GM12878 (cell line): ENCODE results near the gene CACNA1S. TPM values are rescaled to one million over a fixed set of nuclear protein-coding genes. Genes with fewer than 3 reads are reported as not detected.
A peak's percentile ranks its signal among the peaks of the same experiment; 100 is the strongest.

Experiments used
- ATAC-seq: fragments of 200-7000 bp; cut with Tn5 transposase; 3 replicates; pipeline ENCODE4 v1.9.1; 2020; ENCODE audit warnings: mild to moderate bottlenecking, moderate library complexity
- BruUV-seq: library from RNA; stranded (reverse); fragments of 400-500 nt; replicated peaks from 2 replicates; lab custom pipeline; 2021; lab: Mats Ljungman, UMichigan
- CTCF ChIA-PET: fragments of 300-600 bp; sonication (Branson Sonifier 250); formaldehyde crosslinking; extraction: SDS; loops from one replicate; lab custom pipeline; 2021; ENCODE audit warnings: inconsistent platforms; lab: Yijun Ruan, JAX
- POLR2A ChIA-PET: fragments of 350-600 bp; formaldehyde crosslinking; extraction: SDS; loops from one replicate; lab custom pipeline; 2021; ENCODE audit warnings: inconsistent platforms; lab: Charles Lee
- RAD21 ChIA-PET: fragments of 300-600 bp; sonication (Branson Sonifier 250); formaldehyde crosslinking; loops from one replicate; lab custom pipeline; 2023; ENCODE audit warnings: antibody characterized with exemption; ENCODE audit not compliant: unreplicated experiment; lab: Charles Lee
- SMC1A ChIA-PET: fragments of 300-600 bp; sonication (Branson Sonifier 250); formaldehyde crosslinking; loops from one replicate; lab custom pipeline; 2023; ENCODE audit not compliant: unreplicated experiment, uncharacterized antibody; lab: Charles Lee
- DNase-seq: peaks from one replicate; pipeline ENCODE4 v3.0.0-alpha.2; 2011; ENCODE audit warnings: low read depth, low spot score
- FAIRE-seq: peaks from 3 replicates; lab custom pipeline; 2011; peaks lifted over from hg19 to GRCh38; lab: Jason Lieb, UNC
- H2AFZ ChIP-seq: 2 replicates; pipeline ENCODE4 v1.6.0; 2011; ENCODE audit warnings: low read depth, low read length, control low read depth; ENCODE audit not compliant: control insufficient read depth
- H3K27ac ChIP-seq: 2 replicates; pipeline ENCODE4 v1.5.1; 2011; ENCODE audit warnings: control low read depth; ENCODE audit not compliant: control insufficient read depth, insufficient read depth
- H3K27me3 ChIP-seq, 2 experiments: replicated peaks in 1 of 2; 2 replicates each; pipeline versions ENCODE4 v1.6.0 to v1.6.1; 2011; ENCODE audit warnings: low read length in 1 of 2; ENCODE audit not compliant: control insufficient read depth in 2 of 2, insufficient read depth in 2 of 2
- H3K36me3 ChIP-seq, 2 experiments: 2 replicates each; pipeline ENCODE4 v1.5.1; 2011; ENCODE audit warnings: low read length in 1 of 2; ENCODE audit not compliant: control insufficient read depth in 2 of 2, insufficient read depth in 2 of 2
- H3K4me1 ChIP-seq: 2 replicates; pipeline ENCODE4 v1.6.1; 2011; ENCODE audit warnings: mild to moderate bottlenecking, low read length, moderate library complexity, mixed read lengths; ENCODE audit not compliant: control insufficient read depth, insufficient read depth
- H3K4me2 ChIP-seq: 2 replicates; pipeline ENCODE4 v1.6.0; 2011; ENCODE audit warnings: control low read depth; ENCODE audit not compliant: control insufficient read depth, insufficient read depth
- H3K4me3 ChIP-seq: fragments of 200-600 bp; sonication (generic); 2 replicates; pipeline ENCODE4 v1.5.1; 2016
- H3K79me2 ChIP-seq: 2 replicates; pipeline ENCODE4 v1.6.0; 2011; ENCODE audit warnings: low read length; ENCODE audit not compliant: control insufficient read depth, insufficient read depth
- H3K9ac ChIP-seq: 2 replicates; pipeline ENCODE4 v1.8.0; 2011; ENCODE audit warnings: low read length, control low read depth, mixed read lengths; ENCODE audit not compliant: control insufficient read depth, insufficient read depth
- H3K9me3 ChIP-seq: replicated peaks from 3 replicates; pipeline ENCODE4 v1.5.1; 2011; ENCODE audit warnings: mild to moderate bottlenecking, low read length; ENCODE audit not compliant: control insufficient read depth, insufficient read depth
- H4K20me1 ChIP-seq: 2 replicates; pipeline ENCODE4 v1.6.0; 2011; ENCODE audit not compliant: control insufficient read depth, insufficient read depth
- CHD2 ChIP-seq: IDR thresholded peaks from 2 replicates; pipeline ENCODE4 v1.6.1; 2011; ENCODE audit warnings: low read depth, low read length, improper control_type of control experiment, borderline replicate concordance
- DPF2 ChIP-seq: fragments of 450-650 bp; IDR thresholded peaks from 2 replicates; pipeline ENCODE4 v1.6.1; 2017; ENCODE audit warnings: mild to moderate bottlenecking
- EGR1 ChIP-seq, 2 experiments: IDR thresholded peaks; 1 replicate in 1 of 2; 2 replicates in 1 of 2; pipeline ENCODE4 v1.6.1; 2011 to 2012; ENCODE audit warnings: low read depth in 2 of 2, low read length in 2 of 2, borderline replicate concordance in 1 of 2, mild to moderate bottlenecking in 1 of 2, moderate library complexity in 1 of 2
- IKZF1 ChIP-seq: fragments of 450-650 bp; conservative IDR thresholded peaks from 2 replicates; pipeline ENCODE4 v1.6.1; 2017; ENCODE audit warnings: antibody characterized with exemption, mild to moderate bottlenecking
- MYC ChIP-seq: IDR thresholded peaks from 2 replicates; pipeline ENCODE4 v1.6.1; 2011; ENCODE audit warnings: mild to moderate bottlenecking, low read length, moderate library complexity, inconsistent platforms; ENCODE audit not compliant: insufficient read depth, insufficient replicate concordance, insufficient read length, severe bottlenecking
- POLR2A ChIP-seq: IDR thresholded peaks from 2 replicates; pipeline ENCODE4 v1.6.1; 2011; ENCODE audit warnings: low read depth, mild to moderate bottlenecking, low read length
- POU2F2 ChIP-seq: IDR thresholded peaks from 3 replicates; pipeline ENCODE4 v1.6.1; 2011; ENCODE audit warnings: low read depth, mild to moderate bottlenecking, low read length, borderline replicate concordance
- RELA ChIP-seq: fragments of 450-650 bp; IDR thresholded peaks from 2 replicates; pipeline ENCODE4 v1.8.0; 2014; ENCODE audit warnings: borderline replicate concordance; ENCODE audit not compliant: partially characterized antibody
- SIN3A ChIP-seq: IDR thresholded peaks from 2 replicates; pipeline ENCODE4 v1.6.1; 2012; ENCODE audit warnings: low read depth, low read length, improper control_type of control experiment
- SP1 ChIP-seq: IDR thresholded peaks from one replicate; pipeline ENCODE4 v1.6.1; 2011; ENCODE audit warnings: low read depth, low read length
- TAF1 ChIP-seq: IDR thresholded peaks from 2 replicates; pipeline ENCODE4 v1.6.1; 2011; ENCODE audit warnings: mild to moderate bottlenecking, low read depth, low read length, borderline replicate concordance
- TARDBP ChIP-seq: IDR thresholded peaks from 2 replicates; pipeline ENCODE4 v1.6.1; 2016; ENCODE audit warnings: borderline replicate concordance
- YY1 ChIP-seq: IDR thresholded peaks from 2 replicates; pipeline ENCODE4 v1.6.1; 2011; ENCODE audit warnings: low read depth, mild to moderate bottlenecking, low read length
- WGBS: methylation state at CpG from one replicate; pipeline ENCODE4 v1.1.6; 2016; ENCODE audit warnings: low lambda C conversion rate; ENCODE audit not compliant: insufficient replicate concordance, insufficient coverage; ENCODE audit errors: missing lambda C conversion rate; 5-methylcytosine and 5-hydroxymethylcytosine counted together
- in situ Hi-C: fragments of 300-500 bp; cut with MboI; formaldehyde crosslinking; loops from 9 replicates; pipeline ENCODE4 v1.14.3; 2018; ENCODE audit warnings: mixed read lengths
- intact Hi-C: fragments of 100-400 bp; cut with micrococcal nuclease; formaldehyde crosslinking; loops from one replicate; pipeline ENCODE4 v1.14.2; 2022; ENCODE audit not compliant: unreplicated experiment
- polyA plus RNA-seq, 11 experiments: library from polyadenylated mRNA; depleted of rRNA in 4 of 11; unstranded in 6 of 11; stranded (reverse) in 5 of 11; fragments of >200 nt; fragmentation: Nextera tagmentation in 4 of 11; fragmentation: Illumina TruSeq in 1 of 11; extraction: Ambion mirVana in 4 of 11; extraction: Trizol in 1 of 11; gene quantifications; 1 replicate in 1 of 11; 2 replicates in 10 of 11; pipeline versions ENCODE4 v1.2.1 to v1.2.3, GENCODE V29; 2011 to 2016; ENCODE audit warnings: inconsistent platforms in 2 of 11, missing spikeins in 2 of 11, low read depth in 1 of 11
- total RNA-seq, 4 experiments: library from RNA; depleted of rRNA in 3 of 4; stranded (reverse); fragments of >200 nt in 3 of 4; fragmentation: Illumina TruSeq in 1 of 4; extraction: Trizol in 1 of 4; gene quantifications; 2 replicates each; pipeline versions ENCODE4 v1.2.1 to v1.2.3, GENCODE V29; 2013 to 2021
- TF ChIP-seq, protein P1 (sequence below): IDR thresholded peaks from 2 replicates; pipeline ENCODE4 v1.6.1; 2011; ENCODE audit warnings: borderline replicate concordance, low read depth, mild to moderate bottlenecking, moderate library complexity, low read length; ENCODE audit not compliant: insufficient read depth, poor library complexity, severe bottlenecking

Gene CACNA1S
- total and polyA plus RNA-seq, 10 of the 15 experiments (the other 5 are each of a cell fraction or from before 2014, with no cell fraction given), result under 0.01 to 0.04 (median 0.02) TPM; not detected in 6

DNA sequence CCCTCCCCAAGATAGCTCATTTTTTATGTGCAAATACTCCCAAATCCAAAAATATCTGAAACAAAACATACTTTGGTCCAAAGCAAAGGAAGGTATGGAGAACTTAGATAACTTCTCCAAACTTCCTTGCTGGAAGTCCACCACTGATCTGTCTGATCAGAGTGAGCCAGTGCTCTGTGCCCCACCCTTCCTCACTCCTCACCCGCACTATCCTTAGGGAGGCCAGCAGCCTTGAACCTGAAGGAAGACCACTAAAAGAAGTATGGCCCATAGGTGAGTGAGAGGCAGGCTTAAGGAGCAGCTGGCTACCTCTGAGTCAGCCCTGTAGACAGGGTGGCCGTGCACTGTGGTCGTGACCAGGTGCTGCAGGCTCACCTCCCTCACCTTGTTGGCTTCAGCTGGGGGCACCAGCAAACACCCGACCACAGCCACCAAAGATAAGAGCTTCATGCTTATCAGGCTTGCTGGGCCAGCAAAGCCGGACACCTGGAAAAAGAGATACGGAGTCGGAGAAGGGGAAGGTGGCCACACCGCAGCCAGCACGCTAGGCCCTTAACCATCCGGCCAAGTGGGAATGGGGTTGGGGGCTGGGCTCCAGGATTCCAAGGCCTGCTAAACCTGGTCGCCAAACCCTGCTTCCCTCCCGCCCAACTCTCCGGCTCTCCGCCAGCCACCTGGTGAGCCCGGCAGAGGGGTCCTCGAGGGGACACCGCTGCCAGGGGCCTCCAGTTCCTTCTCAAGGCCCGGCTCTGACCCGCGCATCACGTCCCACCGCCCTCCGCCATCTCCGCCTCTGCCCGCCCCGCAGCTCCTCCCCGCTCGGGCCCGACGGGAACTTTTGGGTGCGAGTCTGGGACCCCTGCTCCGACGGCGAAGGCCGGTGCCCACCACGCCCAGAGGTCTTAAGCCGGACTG lies 41.5 kb upstream of the CACNA1S start:
- ChIA-PET RAD21 (interaction anchor here (0.6 to 1.2 kb wide), 6 partner anchors 15 to 531 kb away, joined by 3 to 5 read pairs (median 4); no protein-coding TSS in a partner anchor), SMC1A (interaction anchor here (0.7 to 1.5 kb wide), 5 partner anchors 12 to 40 kb away, joined by 3 to 4 read pairs (median 3); no protein-coding TSS in a partner anchor), POLR2A (interaction anchor here (0.9 to 1.1 kb wide), 3 partner anchors 13 to 34 kb away, joined by 3 to 4 read pairs (median 3); no protein-coding TSS in a partner anchor), CTCF (interaction anchor here (0.8 to 2.9 kb wide), 15 partner anchors 10 to 595 kb away, joined by 3 to 12 read pairs (median 4); no protein-coding TSS in a partner anchor)
- Histone ChIP-seq H3K27me3 (no peaks in the 10 kb centered on the region; a peak in 1 of 4 replicates), H3K4me2 (peak overlapping the region; percentile 87), H3K79me2 (peaks cover 5% of the 10 kb centered on the region; the same call in 1 of the 2 replicates), H3K27ac (peak overlapping the region; percentile 57; the same call in 1 of the 2 replicates), H4K20me1 (no peaks in the 10 kb centered on the region), H3K9ac (peak overlapping the region; percentile 40), H3K36me3 (0 out of 4 replicates have a peak, but pooled peaks cover 0 to 4% of the 10 kb centered on the region in 2 experiments), H2AFZ (peak overlapping the region; percentile 99), H3K9me3 (no peaks in the 10 kb centered on the region), H3K4me1 (peaks cover 12% of the 10 kb centered on the region), H3K4me3 (peak overlapping the region; percentile 69)
- ATAC-seq (peak; percentile 91), FAIRE-seq (no peak), DNase-seq (no peak)
- in situ Hi-C loops (no loop called here), intact Hi-C loops (loop anchor here (1.0 kb wide), 1 partner anchor 17 kb away; no protein-coding TSS in a partner anchor)
- TF ChIP-seq SIN3A (0 out of 2 replicates have a peak, but pooled peaks have one; percentile 5), EGR1 (IDR thresholded peaks at IDR 0.05; ENCODE audit: borderline replicate concordance in 1 of 2, low read depth in 2 of 2, low read length in 2 of 2) (0 out of 3 replicates have a peak, but pooled peaks of 1 of the 2 experiments have one; percentile 24), DPF2 (0 out of 2 replicates have a peak, but pooled peaks have one; percentile 11), CHD2 (no peak), POLR2A (peak; percentile 57), POU2F2 (0 out of 3 replicates have a peak, but pooled peaks have one; percentile 8), YY1 (peak; percentile 59; the same call in 1 of the 2 replicates), TAF1 (no peak), MYC (no peak), TARDBP (no peak), IKZF1 (0 out of 2 replicates have a peak, but pooled peaks have one; percentile 39), SP1 (no peak), RELA (no peak)
- TF ChIP-seq, protein P1, sequence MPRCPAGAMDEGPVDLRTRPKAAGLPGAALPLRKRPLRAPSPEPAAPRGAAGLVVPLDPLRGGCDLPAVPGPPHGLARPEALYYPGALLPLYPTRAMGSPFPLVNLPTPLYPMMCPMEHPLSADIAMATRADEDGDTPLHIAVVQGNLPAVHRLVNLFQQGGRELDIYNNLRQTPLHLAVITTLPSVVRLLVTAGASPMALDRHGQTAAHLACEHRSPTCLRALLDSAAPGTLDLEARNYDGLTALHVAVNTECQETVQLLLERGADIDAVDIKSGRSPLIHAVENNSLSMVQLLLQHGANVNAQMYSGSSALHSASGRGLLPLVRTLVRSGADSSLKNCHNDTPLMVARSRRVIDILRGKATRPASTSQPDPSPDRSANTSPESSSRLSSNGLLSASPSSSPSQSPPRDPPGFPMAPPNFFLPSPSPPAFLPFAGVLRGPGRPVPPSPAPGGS, result no peak
- no TSS peak for BruUV-seq
- WGBS, result 2% methylated on average over 17 of the region's 37 CpGs
